Mesodermal cell (in vitro differentiated cells): ENCODE results near the gene SLC6A6.

Experiments
- H3K27ac ChIP-seq: 2 replicates; pipeline ENCODE4 v1.7.0; 2013; ENCODE audit warnings: mild to moderate bottlenecking, low read depth, low read length, moderate library complexity; ENCODE audit not compliant: severe bottlenecking
- H3K36me3 ChIP-seq: 2 replicates; pipeline ENCODE4 v1.7.1; 2013; ENCODE audit warnings: mild to moderate bottlenecking, low read length, moderate library complexity; ENCODE audit not compliant: control insufficient read depth, insufficient read depth
- H3K4me1 ChIP-seq: one replicate; pipeline ENCODE4 v1.7.1; 2013; ENCODE audit warnings: mild to moderate bottlenecking, low read length; ENCODE audit not compliant: insufficient read depth, control insufficient read depth, poor library complexity, severe bottlenecking
- H3K4me3 ChIP-seq: 2 replicates; pipeline ENCODE4 v1.7.0; 2013; ENCODE audit warnings: low read length, control low read depth, mild to moderate bottlenecking; ENCODE audit not compliant: insufficient read depth, poor library complexity, severe bottlenecking; ENCODE audit errors: extremely low read depth
- H3K9me3 ChIP-seq: 2 replicates; pipeline ENCODE4 v1.7.1; 2013; ENCODE audit warnings: mild to moderate bottlenecking, low read length, moderate library complexity; ENCODE audit not compliant: control insufficient read depth
- WGBS, 2 experiments: methylation state at CpG; one replicate each; pipeline ENCODE4 v1.1.5; 2013; ENCODE audit warnings: missing lambda C conversion rate in 2 of 2; ENCODE audit not compliant: insufficient coverage in 2 of 2; 5-methylcytosine and 5-hydroxymethylcytosine counted together

Gene SLC6A6

GRCh38 chr3:14410106-14410502 is 7.7 kb downstream of the SLC6A6 start:
- Histone ChIP-seq H3K4me3 (no peak overlapping the region), H3K9me3 (no peaks in the 10 kb centered on the region), H3K36me3 (peaks cover 55% of the 10 kb centered on the region), H3K4me1 (peaks cover 43% of the 10 kb centered on the region), H3K27ac (peak overlapping the region; percentile 59)
- 100% methylated on average over 1 to 2 of the region's 5 CpGs for WGBS, 2 experiments

GRCh38 chr3:14410503-14411165 is 8.2 kb downstream of the SLC6A6 start:
- H3K27ac ChIP-seq, result peak overlapping the region; percentile 59
- H3K4me3 ChIP-seq, result no peak overlapping the region
- WGBS, 2 experiments, result 92 to 95% methylated on average over 5 to 6 of the region's 6 CpGs
- no peaks in the 10 kb centered on the region for H3K9me3 ChIP-seq
- peaks cover 55% of the 10 kb centered on the region for H3K36me3 ChIP-seq
- H3K4me1 ChIP-seq, result peaks cover 43% of the 10 kb centered on the region

GRCh38 chr3:14411166-14411526 is 8.7 kb downstream of the SLC6A6 start:
- WGBS, 2 experiments, result 98 to 100% methylated on average over 9 of the region's 9 CpGs
- Histone ChIP-seq H3K9me3 (no peaks in the 10 kb centered on the region), H3K36me3 (peaks cover 51% of the 10 kb centered on the region), H3K4me3 (no peak overlapping the region), H3K27ac (no peak overlapping the region), H3K4me1 (peaks cover 43% of the 10 kb centered on the region)

- peaks cover 46% of the 10 kb centered on the region for H3K4me1 ChIP-seq
- peaks cover 51% of the 10 kb centered on the region for H3K36me3 ChIP-seq
- no peak overlapping the region for H3K4me3 ChIP-seq
- no peak overlapping the region for H3K27ac ChIP-seq
- WGBS, 2 experiments, result 82 to 85% methylated on average over 5 to 7 of the region's 7 CpGs
- no peaks in the 10 kb centered on the region for H3K9me3 ChIP-seq
These were observed 9.6 kb downstream of the SLC6A6 start for GRCh38 chr3:14411988-14412387.

- Histone ChIP-seq H3K9me3 (no peaks in the 10 kb centered on the region), H3K4me1 (peaks cover 46% of the 10 kb centered on the region), H3K4me3 (no peak overlapping the region), H3K36me3 (peaks cover 53% of the 10 kb centered on the region), H3K27ac (no peak overlapping the region)
- 34 to 35% methylated on average over 10 to 12 of the region's 13 CpGs for WGBS, 2 experiments
These were observed 10.5 kb downstream of the SLC6A6 start for GRCh38 chr3:14412831-14413380.

GRCh38 chr3:14413381-14414071 is 11.1 kb downstream of the SLC6A6 start:
- H3K27ac ChIP-seq, result no peak overlapping the region
- H3K4me3 ChIP-seq, result no peak overlapping the region
- 41 to 42% methylated on average over 7 to 9 of the region's 11 CpGs for WGBS, 2 experiments
- H3K9me3 ChIP-seq, result no peaks in the 10 kb centered on the region
- peaks cover 50% of the 10 kb centered on the region for H3K4me1 ChIP-seq
- H3K36me3 ChIP-seq, result peaks cover 57% of the 10 kb centered on the region

GRCh38 chr3:14414846-14415464 is 12.5 kb downstream of the SLC6A6 start:
- peaks cover 55% of the 10 kb centered on the region for H3K4me1 ChIP-seq
- WGBS, 2 experiments, result 93 to 95% methylated on average over 3 to 5 of the region's 5 CpGs

GRCh38 chr3:14415501-14415900 is 13.1 kb downstream of the SLC6A6 start:
- Histone ChIP-seq H3K4me3 (no peak overlapping the region), H3K4me1 (peaks cover 49% of the 10 kb centered on the region), H3K9me3 (no peaks in the 10 kb centered on the region), H3K27ac (no peak overlapping the region), H3K36me3 (peaks cover 60% of the 10 kb centered on the region)
- WGBS, 2 experiments, result 87 to 94% methylated on average over 5 of the region's 5 CpGs

More at GRCh38 chr3:14414846-14415464, 12.5 kb downstream of the SLC6A6 start:
- no peak overlapping the region for H3K4me3 ChIP-seq
- no peak overlapping the region for H3K27ac ChIP-seq
- H3K9me3 ChIP-seq, result no peaks in the 10 kb centered on the region
- peaks cover 64% of the 10 kb centered on the region for H3K36me3 ChIP-seq

GRCh38 chr3:14416453-14416852 is 14.0 kb downstream of the SLC6A6 start:
- H3K9me3 ChIP-seq, result no peaks in the 10 kb centered on the region
- H3K27ac ChIP-seq, result no peak overlapping the region
- H3K4me1 ChIP-seq, result peaks cover 41% of the 10 kb centered on the region
- 94 to 97% methylated on average over 6 of the region's 6 CpGs for WGBS, 2 experiments
- peaks cover 58% of the 10 kb centered on the region for H3K36me3 ChIP-seq
- no peak overlapping the region for H3K4me3 ChIP-seq

GRCh38 chr3:14418296-14419250 is 16.2 kb downstream of the SLC6A6 start:
- peaks cover 66% of the 10 kb centered on the region for H3K36me3 ChIP-seq
- no peaks in the 10 kb centered on the region for H3K9me3 ChIP-seq
- H3K4me1 ChIP-seq, result peaks cover 28% of the 10 kb centered on the region
- H3K27ac ChIP-seq, result peak overlapping the region; percentile 23
- H3K4me3 ChIP-seq, result no peak overlapping the region
- WGBS, 2 experiments, result 87 to 92% methylated on average over 14 to 16 of the region's 17 CpGs
